Endothelial cell of umbilical vein (primary cell): ENCODE data around the gene SIAH3. TPM values are rescaled to one million over a fixed set of nuclear protein-coding genes. Genes with fewer than 3 reads are reported as not detected.

Experiments
- BruUV-seq: library from RNA; stranded (reverse); fragments of 400-500 nt; replicated peaks from 2 replicates; lab custom pipeline; 2021; lab: Mats Ljungman, UMichigan
- CTCF ChIA-PET: fragments of 300-600, 350-600 bp; sonication (Branson Sonifier 250); formaldehyde crosslinking; loops from one replicate; lab custom pipeline; 2021; ENCODE audit warnings: antibody characterized with exemption, inconsistent platforms; lab: Charles Lee
- POLR2A ChIA-PET: fragments of 300-600, 350-600 bp; sonication (Branson Sonifier 250); formaldehyde crosslinking; loops from one replicate; lab custom pipeline; 2021; ENCODE audit warnings: antibody characterized with exemption, inconsistent platforms; lab: Charles Lee
- DNase-seq: peaks from one replicate; pipeline ENCODE4 v3.0.0-alpha.2; 2011; ENCODE audit warnings: low read depth, low spot score
- FAIRE-seq: peaks from 2 replicates; lab custom pipeline; 2011; peaks lifted over from hg19 to GRCh38; lab: Jason Lieb, UNC
- H2AFZ ChIP-seq: 2 replicates; pipeline ENCODE4 v1.6.0; 2012; ENCODE audit warnings: low read depth, low read length, control low read depth, inconsistent platforms
- H3K27ac ChIP-seq: 2 replicates; pipeline ENCODE4 v1.5.1; 2011; ENCODE audit warnings: low read depth, mild to moderate bottlenecking, control low read depth, low read length, moderate library complexity; ENCODE audit not compliant: insufficient read depth
- H3K27me3 ChIP-seq, 2 experiments: 2 replicates each; pipeline versions ENCODE4 v1.6.0 to v1.6.1; 2011; ENCODE audit warnings: low read length in 2 of 2, mixed read lengths in 1 of 2; ENCODE audit not compliant: control insufficient read depth in 2 of 2, insufficient read depth in 2 of 2
- H3K36me3 ChIP-seq, 2 experiments: 2 replicates in 1 of 2; 3 replicates in 1 of 2; pipeline ENCODE4 v1.5.1; 2011; ENCODE audit warnings: low read length in 2 of 2, mild to moderate bottlenecking in 1 of 2, moderate library complexity in 1 of 2; ENCODE audit not compliant: control insufficient read depth in 2 of 2, insufficient read depth in 2 of 2; ENCODE audit errors: extremely low read depth in 1 of 2
- H3K4me1 ChIP-seq: 3 replicates; pipeline ENCODE4 v1.5.1; 2011; ENCODE audit warnings: mild to moderate bottlenecking, low read length; ENCODE audit not compliant: control insufficient read depth, insufficient read depth; ENCODE audit errors: extremely low read depth
- H3K4me2 ChIP-seq: 2 replicates; pipeline ENCODE4 v1.6.1; 2011; ENCODE audit warnings: low read length, control low read depth, mixed read lengths; ENCODE audit not compliant: insufficient read depth
- H3K4me3 ChIP-seq, 3 experiments: fragments of 200-600 bp in 1 of 3; sonication (generic), shearing (Covaris generic) in 1 of 3; replicated peaks in 1 of 3; 2 replicates each; pipeline ENCODE4 v1.5.1; 2011 to 2016; ENCODE audit warnings: control low read depth in 3 of 3, low read length in 3 of 3, mild to moderate bottlenecking in 2 of 3, inconsistent platforms in 1 of 3, low read depth in 1 of 3, moderate library complexity in 1 of 3; ENCODE audit not compliant: insufficient read depth in 1 of 3
- H3K79me2 ChIP-seq: 2 replicates; pipeline ENCODE4 v1.6.0; 2012; ENCODE audit warnings: low read length, inconsistent platforms; ENCODE audit not compliant: control insufficient read depth, insufficient read depth
- H3K9ac ChIP-seq: replicated peaks from 2 replicates; pipeline ENCODE3; 2011; ENCODE audit warnings: low read length, control low read depth; ENCODE audit not compliant: insufficient read depth; ENCODE audit errors: extremely low read depth
- H3K9me1 ChIP-seq: replicated peaks from 3 replicates; pipeline ENCODE4 v1.6.0; 2011; ENCODE audit warnings: mild to moderate bottlenecking, low read length; ENCODE audit not compliant: control insufficient read depth, insufficient read depth; ENCODE audit errors: extremely low read depth
- H3K9me3 ChIP-seq: replicated peaks from 2 replicates; pipeline ENCODE4 v1.5.1; 2012; ENCODE audit warnings: low read length, inconsistent platforms; ENCODE audit not compliant: control insufficient read depth, insufficient read depth
- H4K20me1 ChIP-seq: replicated peaks from 2 replicates; pipeline ENCODE3; 2011; ENCODE audit warnings: mild to moderate bottlenecking, low read length; ENCODE audit not compliant: control insufficient read depth, insufficient read depth; ENCODE audit errors: extremely low read depth
- CTCF ChIP-seq, 2 donors: IDR thresholded peaks; 1 replicate in 1 of 2; 2 replicates in 1 of 2; pipeline ENCODE4 v1.5.1; 2011; ENCODE audit warnings: low read length in 2 of 2, mild to moderate bottlenecking in 2 of 2, moderate library complexity in 2 of 2, control low read depth in 1 of 2, inconsistent platforms in 1 of 2, low read depth in 1 of 2; ENCODE audit not compliant: insufficient read depth in 1 of 2; ENCODE audit errors: extremely low read depth in 1 of 2
- EZH2 ChIP-seq: IDR thresholded peaks from 2 replicates; pipeline ENCODE4 v1.6.1; 2012; ENCODE audit warnings: borderline replicate concordance, low read depth, mild to moderate bottlenecking, moderate library complexity, low read length, inconsistent platforms; ENCODE audit not compliant: severe bottlenecking
- FOS ChIP-seq: IDR thresholded peaks from 2 replicates; pipeline ENCODE4 v1.6.1; 2011; ENCODE audit warnings: mild to moderate bottlenecking, low read length, moderate library complexity, borderline replicate concordance; ENCODE audit not compliant: insufficient read depth
- GATA2 ChIP-seq: IDR thresholded peaks from 2 replicates; pipeline ENCODE4 v1.7.0; 2011; ENCODE audit warnings: low read depth, mild to moderate bottlenecking, moderate library complexity, mixed read lengths, low read length; ENCODE audit not compliant: insufficient read length, insufficient read depth
- JUN ChIP-seq: IDR thresholded peaks from 2 replicates; pipeline ENCODE4 v1.6.1; 2011; ENCODE audit warnings: borderline replicate concordance, low read depth; ENCODE audit not compliant: insufficient read length, insufficient read depth
- MAX ChIP-seq: IDR thresholded peaks from 2 replicates; pipeline ENCODE4 v1.6.1; 2011; ENCODE audit not compliant: insufficient read depth, insufficient read length
- MYC ChIP-seq: IDR thresholded peaks from one replicate; pipeline ENCODE4 v1.6.1; 2011; ENCODE audit warnings: mild to moderate bottlenecking, low read depth, low read length
- POLR2A ChIP-seq: IDR thresholded peaks from 2 replicates; pipeline ENCODE4 v1.6.1; 2012; ENCODE audit warnings: low read depth, mild to moderate bottlenecking, control low read depth, low read length
- POLR2AphosphoS5 ChIP-seq: IDR thresholded peaks from 2 replicates; pipeline ENCODE4 v1.6.1; 2012; ENCODE audit warnings: low read depth, mild to moderate bottlenecking, control low read depth, low read length, moderate library complexity; ENCODE audit not compliant: insufficient read depth
- dilution Hi-C: fragments of 300-500 bp; cut with MboI; formaldehyde crosslinking; loops from one replicate; pipeline ENCODE4 v1.15.0; 2019; ENCODE audit warnings: low sequenced_read_pairs; ENCODE audit not compliant: extremely low pct_ligation_motif_present
- intact Hi-C: fragments of 100-400 bp; cut with micrococcal nuclease; formaldehyde crosslinking; loops from one replicate; pipeline ENCODE4 v1.10.0; 2022
- polyA plus RNA-seq, 4 experiments: library from polyadenylated mRNA; depleted of rRNA in 3 of 4; stranded (reverse) in 3 of 4; unstranded in 1 of 4; fragments of >200 nt; gene quantifications; 2 replicates each; pipeline versions ENCODE4 v1.2.1 to v1.2.3, GENCODE V29; 2011 to 2012; ENCODE audit warnings: missing spikeins in 1 of 4
- total RNA-seq: library from RNA; stranded (reverse); gene quantifications from 2 replicates; pipeline ENCODE4 v1.2.3, GENCODE V29; 2021

Gene SIAH3
- total and polyA plus RNA-seq, 2 donors (not counting 3 experiments of a cell fraction or from before 2014, with no cell fraction given): 0.03 TPM; not detected in 1

DNA sequence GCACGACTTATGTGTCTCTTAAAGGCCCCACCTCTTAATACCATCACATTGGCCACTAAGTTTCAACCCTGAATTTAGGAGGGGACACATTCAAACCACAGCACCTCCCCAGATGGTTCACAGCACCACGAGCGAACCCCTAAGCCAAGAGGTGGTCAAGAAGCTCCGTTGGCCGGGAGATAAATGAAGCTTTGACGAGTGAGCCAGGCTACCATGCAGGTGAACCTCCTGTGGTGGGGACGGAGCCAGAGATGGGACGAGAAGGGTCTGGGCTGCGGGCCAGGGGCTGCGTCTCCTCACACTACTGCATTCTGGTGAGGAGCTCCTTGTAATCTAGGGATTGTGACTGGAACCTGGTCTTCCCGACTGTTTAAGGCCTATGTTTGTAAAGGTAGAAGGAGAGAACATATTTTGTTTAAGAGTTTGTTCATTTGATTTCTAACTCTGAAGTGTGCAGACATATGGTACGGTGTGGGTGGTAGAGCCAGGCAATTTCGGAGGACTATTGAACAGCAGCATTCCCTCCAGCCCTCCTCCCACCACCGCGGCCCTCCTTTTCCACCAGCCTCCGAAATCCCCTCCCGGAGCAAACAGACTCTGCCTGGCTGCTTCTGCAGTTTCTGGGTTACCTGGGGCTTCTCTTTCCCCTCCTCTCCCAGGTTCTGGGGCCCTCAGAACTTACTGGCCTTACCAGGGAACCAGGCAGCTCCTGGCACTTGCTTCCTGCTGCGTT lies 31.3 kb downstream of the SIAH3 start:
- no peaks in the 10 kb centered on the region for H3K79me2 ChIP-seq
- H3K9ac ChIP-seq: no peak overlapping the region
- intact Hi-C loops (no loop called here), dilution Hi-C loops (no loop called here)
- H3K4me1 ChIP-seq: no peaks in the 10 kb centered on the region
- FAIRE-seq: no peak
- no peak overlapping the region for H3K4me3 ChIP-seq
- H3K4me2 ChIP-seq: no peak overlapping the region
- no peaks in the 10 kb centered on the region for H3K9me1 ChIP-seq
- DNase-seq: no peak
- no peak overlapping the region for H2AFZ ChIP-seq
- CTCF ChIA-PET: no interaction called here
- no peaks in the 10 kb centered on the region for H3K36me3 ChIP-seq
- TF ChIP-seq EZH2: no peak
- TF ChIP-seq POLR2AphosphoS5: no peak
- TF ChIP-seq CTCF (IDR thresholded peaks at IDR 0.05; ENCODE audit: extremely low read depth in 1 of 2, insufficient read depth in 1 of 2, low read depth in 1 of 2, low read length in 2 of 2): no peak
- no peak for TF ChIP-seq MAX
- no peak for TF ChIP-seq JUN
- no peak for TF ChIP-seq POLR2A
- TF ChIP-seq GATA2: no peak
- TF ChIP-seq MYC: no peak
- no peak for TF ChIP-seq FOS
- H3K27ac ChIP-seq: no peak overlapping the region
- H4K20me1 ChIP-seq: no peaks in the 10 kb centered on the region
- POLR2A ChIA-PET: no interaction called here
- BruUV-seq: no TSS peak
- no peaks in the 10 kb centered on the region for H3K9me3 ChIP-seq
- peaks cover 0 to 3% of the 10 kb centered on the region in 2 experiments for H3K27me3 ChIP-seq
